B cell (primary cell): ENCODE data around the gene PPP2CA. TPM values are rescaled to one million over a fixed set of nuclear protein-coding genes. Genes with fewer than 3 reads are reported as not detected.

Source experiments
- ATAC-seq: fragments of 200-7000 bp; cut with Tn5 transposase; one replicate; pipeline ENCODE4 v1.10.0; 2021; ENCODE audit warnings: low read depth, mild to moderate bottlenecking, moderate number of reproducible peaks, moderate library complexity
- CTCF ChIA-PET: fragments of 350-600 bp; sonication (Branson Sonifier 250); formaldehyde crosslinking; loops from one replicate; lab custom pipeline; 2021; ENCODE audit warnings: antibody characterized with exemption, inconsistent platforms; lab: Charles Lee
- POLR2A ChIA-PET: fragments of 350-600 bp; sonication (Branson Sonifier 250); formaldehyde crosslinking; loops from one replicate; lab custom pipeline; 2021; ENCODE audit warnings: antibody characterized with exemption; lab: Charles Lee
- DNase-seq: peaks from one replicate; pipeline ENCODE4 v3.0.0; 2013
- H2AFZ ChIP-seq: 2 replicates; pipeline ENCODE4 v1.6.1; 2012; ENCODE audit warnings: mild to moderate bottlenecking, low read depth, low read length; ENCODE audit not compliant: insufficient read depth, poor library complexity, severe bottlenecking
- H3K27ac ChIP-seq, 2 donors: 1 replicate in 1 of 2; 2 replicates in 1 of 2; pipeline ENCODE4 v1.5.1; 2012 to 2013; ENCODE audit warnings: low read length in 2 of 2, mild to moderate bottlenecking in 2 of 2, moderate library complexity in 1 of 2
- H3K27me3 ChIP-seq, 4 experiments: fragments of 200-600 bp in 1 of 4; sonication (generic) in 1 of 4; replicated peaks in 1 of 4; 1 replicate in 2 of 4; 2 replicates in 2 of 4; pipeline versions ENCODE4 v1.6.1 to v1.7.0; 2013 to 2016; ENCODE audit warnings: low read length in 3 of 4, mild to moderate bottlenecking in 2 of 4, mixed read lengths in 1 of 4, moderate library complexity in 1 of 4; ENCODE audit not compliant: insufficient read depth in 4 of 4, control insufficient read depth in 3 of 4; ENCODE audit errors: control extremely low read depth in 1 of 4
- H3K36me3 ChIP-seq, 2 experiments: replicated peaks in 1 of 2; 1 replicate in 1 of 2; 2 replicates in 1 of 2; pipeline versions ENCODE4 v1.6.1 to v1.7.1; 2013; ENCODE audit warnings: low read length in 1 of 2; ENCODE audit not compliant: insufficient read depth in 2 of 2, control insufficient read depth in 1 of 2; ENCODE audit errors: control extremely low read depth in 1 of 2, extremely low read depth in 1 of 2
- H3K4me1 ChIP-seq, 2 donors: fragments of 200-600 bp in 1 of 2; sonication (generic) in 1 of 2; 1 replicate in 1 of 2; 2 replicates in 1 of 2; pipeline versions ENCODE4 v1.5.1 to v1.6.1; 2013 to 2017; ENCODE audit warnings: low read length in 2 of 2; ENCODE audit not compliant: control insufficient read depth in 2 of 2, insufficient read depth in 2 of 2
- H3K4me2 ChIP-seq: replicated peaks from 2 replicates; pipeline ENCODE3; 2012; ENCODE audit warnings: mild to moderate bottlenecking, low read depth, low read length; ENCODE audit not compliant: poor library complexity, severe bottlenecking
- H3K4me3 ChIP-seq, 5 experiments: fragments of 200-600 bp in 1 of 5; sonication (generic) in 1 of 5; 1 replicate in 3 of 5; 2 replicates in 2 of 5; pipeline versions ENCODE4 v1.5.1 to v1.7.0; 2011 to 2016; ENCODE audit warnings: low read length in 4 of 5, mild to moderate bottlenecking in 4 of 5, low read depth in 2 of 5, control low read depth in 1 of 5, moderate library complexity in 1 of 5; ENCODE audit not compliant: insufficient read depth in 1 of 5; ENCODE audit errors: control extremely low read depth in 1 of 5, extremely low read depth in 1 of 5
- H3K79me2 ChIP-seq: fragments of 200-600 bp; sonication (generic); one replicate; pipeline ENCODE4 v1.6.0; 2016; ENCODE audit warnings: low read length; ENCODE audit not compliant: control insufficient read depth, insufficient read depth
- H3K9ac ChIP-seq: fragments of 200-600 bp; sonication (generic); 2 replicates; pipeline ENCODE4 v1.6.1; 2017; ENCODE audit warnings: mild to moderate bottlenecking, low read length, moderate library complexity
- H3K9me3 ChIP-seq, 3 donors: one replicate each; pipeline versions ENCODE4 v1.6.1 to v1.7.1; 2013; ENCODE audit warnings: low read length in 2 of 3; ENCODE audit not compliant: control insufficient read depth in 2 of 3, insufficient read depth in 1 of 3; ENCODE audit errors: control extremely low read depth in 1 of 3
- H4K20me1 ChIP-seq: 2 replicates; pipeline ENCODE4 v1.6.0; 2012; ENCODE audit warnings: mild to moderate bottlenecking, low read length; ENCODE audit not compliant: insufficient read depth, control insufficient read depth, poor library complexity, severe bottlenecking
- H3K27ac Mint-ChIP-seq: one replicate; pipeline ENCODE4 v1.8.0; 2021; ENCODE audit warnings: mixed read lengths
- H3K27me3 Mint-ChIP-seq: one replicate; pipeline ENCODE4 v1.8.0; 2021; ENCODE audit warnings: mixed read lengths
- H3K4me1 Mint-ChIP-seq: one replicate; pipeline ENCODE4 v1.8.0; 2021; ENCODE audit warnings: mixed read lengths
- H3K4me3 Mint-ChIP-seq: one replicate; pipeline ENCODE4 v1.8.0; 2021; ENCODE audit warnings: mixed read lengths
- H3K9me3 Mint-ChIP-seq: one replicate; pipeline ENCODE4 v1.8.0; 2022; ENCODE audit warnings: mixed read lengths; ENCODE audit not compliant: insufficient read depth
- EZH2 ChIP-seq: IDR thresholded peaks from 2 replicates; pipeline ENCODE4 v1.6.1; 2012; ENCODE audit warnings: borderline replicate concordance, low read depth, mild to moderate bottlenecking, moderate library complexity, low read length; ENCODE audit not compliant: insufficient read depth, poor library complexity, severe bottlenecking
- WGBS: methylation state at CpG from one replicate; pipeline ENCODE4 v1.1.5; 2013; ENCODE audit warnings: missing lambda C conversion rate; ENCODE audit not compliant: insufficient coverage; 5-methylcytosine and 5-hydroxymethylcytosine counted together
- intact Hi-C: fragments of 100-400 bp; cut with micrococcal nuclease; formaldehyde crosslinking; loops from one replicate; pipeline ENCODE4 v1.10.0; 2022
- polyA plus RNA-seq: library from polyadenylated mRNA; depleted of rRNA; stranded (reverse); fragments of >200 nt; gene quantifications from 2 replicates; pipeline ENCODE4 v1.2.3, GENCODE V29; 2012
- total RNA-seq, 2 donors: library from RNA; stranded (reverse); fragments of 120-200 nt in 1 of 2; gene quantifications; 1 replicate in 1 of 2; 2 replicates in 1 of 2; pipeline versions ENCODE4 v1.2.3 to v1.2.4, GENCODE V29; 2013 to 2022
- TF ChIP-seq, protein P1 (sequence below): fragments of 200-600 bp; IDR thresholded peaks from one replicate; pipeline ENCODE4 v1.8.0; 2022; ENCODE audit warnings: antibody characterized with exemption, mild to moderate bottlenecking

The PPP2CA gene
- total and polyA plus RNA-seq, 2 donors (not counting 1 experiment from before 2014, with no cell fraction given): 82.3 to 86.2 TPM

DNA sequence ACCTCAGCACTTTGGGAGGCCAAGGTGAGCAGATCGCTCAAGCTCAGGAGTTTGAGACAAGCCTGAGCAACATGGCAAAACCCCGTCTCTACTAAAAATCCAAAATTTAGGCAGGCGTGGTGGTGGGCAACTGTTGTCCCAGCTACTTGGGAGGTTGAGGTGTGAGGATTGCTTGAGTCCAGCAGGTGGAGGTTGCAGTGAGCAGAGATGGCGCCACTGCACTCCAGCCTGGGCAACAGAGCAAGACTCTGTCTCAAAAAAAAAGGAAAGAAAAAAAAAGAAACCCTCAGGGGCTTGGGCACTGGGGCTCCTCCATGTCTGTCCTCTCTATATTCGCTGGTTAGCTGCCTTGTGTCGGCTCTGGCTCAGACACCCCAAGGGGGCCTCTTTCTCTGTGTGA is 10.9 kb upstream of the PPP2CA start:
- Histone ChIP-seq H3K4me1 (peaks cover 0 to 9% of the 10 kb centered on the region in 2 donors), H3K36me3 (no peaks in the 10 kb centered on the region), H3K9ac (no peak overlapping the region), H3K4me2 (no peak overlapping the region), H3K9me3 (no peaks in the 10 kb centered on the region), H2AFZ (no peak overlapping the region), H3K79me2 (no peaks in the 10 kb centered on the region), H3K27ac (no peak overlapping the region), H3K27me3 (peaks cover 0 to 3% (median 0%) of the 10 kb centered on the region in 4 experiments), H3K4me3 (no peak overlapping the region), H4K20me1 (no peaks in the 10 kb centered on the region)
- H3K27me3 Mint-ChIP-seq: no peaks in the 10 kb centered on the region
- intact Hi-C loops: no loop called here
- no peak for TF ChIP-seq EZH2
- TF ChIP-seq, protein P1, sequence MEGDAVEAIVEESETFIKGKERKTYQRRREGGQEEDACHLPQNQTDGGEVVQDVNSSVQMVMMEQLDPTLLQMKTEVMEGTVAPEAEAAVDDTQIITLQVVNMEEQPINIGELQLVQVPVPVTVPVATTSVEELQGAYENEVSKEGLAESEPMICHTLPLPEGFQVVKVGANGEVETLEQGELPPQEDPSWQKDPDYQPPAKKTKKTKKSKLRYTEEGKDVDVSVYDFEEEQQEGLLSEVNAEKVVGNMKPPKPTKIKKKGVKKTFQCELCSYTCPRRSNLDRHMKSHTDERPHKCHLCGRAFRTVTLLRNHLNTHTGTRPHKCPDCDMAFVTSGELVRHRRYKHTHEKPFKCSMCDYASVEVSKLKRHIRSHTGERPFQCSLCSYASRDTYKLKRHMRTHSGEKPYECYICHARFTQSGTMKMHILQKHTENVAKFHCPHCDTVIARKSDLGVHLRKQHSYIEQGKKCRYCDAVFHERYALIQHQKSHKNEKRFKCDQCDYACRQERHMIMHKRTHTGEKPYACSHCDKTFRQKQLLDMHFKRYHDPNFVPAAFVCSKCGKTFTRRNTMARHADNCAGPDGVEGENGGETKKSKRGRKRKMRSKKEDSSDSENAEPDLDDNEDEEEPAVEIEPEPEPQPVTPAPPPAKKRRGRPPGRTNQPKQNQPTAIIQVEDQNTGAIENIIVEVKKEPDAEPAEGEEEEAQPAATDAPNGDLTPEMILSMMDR: no peak
- ChIA-PET CTCF (interaction anchor here (1.0 to 1.1 kb wide), 2 partner anchors 11 to 54 kb away, joined by 3 read pairs; no protein-coding TSS in a partner anchor), POLR2A (no interaction called here)
- peaks cover 7% of the 10 kb centered on the region for H3K4me1 Mint-ChIP-seq
- ATAC-seq (no peak), DNase-seq (no peak)
- H3K4me3 Mint-ChIP-seq: no peak overlapping the region
- H3K27ac Mint-ChIP-seq: no peak overlapping the region
- H3K9me3 Mint-ChIP-seq: no peaks in the 10 kb centered on the region
- 98% methylated on average over 5 of the region's 6 CpGs for WGBS

DNA sequence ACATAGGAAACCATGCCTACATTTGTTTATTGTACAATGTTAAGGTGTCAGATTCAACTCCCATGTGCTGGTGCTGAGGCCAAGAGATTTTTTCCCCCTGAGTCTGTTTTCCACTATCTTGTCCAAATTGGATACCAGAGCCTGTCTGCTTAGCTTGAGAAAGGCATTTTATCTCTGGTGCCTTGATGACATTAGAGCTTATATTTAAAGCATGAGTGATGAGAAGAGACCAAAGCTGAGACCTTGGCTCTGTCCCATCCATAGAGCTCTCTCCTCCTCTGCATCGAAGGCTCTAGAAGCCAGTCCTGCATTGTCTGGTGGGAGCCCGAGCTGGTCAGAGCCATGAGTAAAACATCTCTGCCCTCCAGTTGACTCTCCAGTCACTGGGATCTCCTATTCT is 10.4 kb upstream of the PPP2CA start:
- no peaks in the 10 kb centered on the region for H3K27me3 Mint-ChIP-seq
- Histone ChIP-seq H3K79me2 (no peaks in the 10 kb centered on the region), H3K27ac (no peak overlapping the region), H3K27me3 (peaks cover 0 to 3% (median 0%) of the 10 kb centered on the region in 4 experiments), H2AFZ (no peak overlapping the region), H3K36me3 (no peaks in the 10 kb centered on the region), H3K4me3 (no peak overlapping the region), H3K9me3 (no peaks in the 10 kb centered on the region), H3K4me2 (no peak overlapping the region), H4K20me1 (no peaks in the 10 kb centered on the region), H3K9ac (no peak overlapping the region), H3K4me1 (peaks cover 0 to 9% of the 10 kb centered on the region in 2 donors)
- ATAC-seq: no peak
- H3K4me1 Mint-ChIP-seq: peaks cover 7% of the 10 kb centered on the region
- no peak overlapping the region for H3K27ac Mint-ChIP-seq
- H3K9me3 Mint-ChIP-seq: no peaks in the 10 kb centered on the region
- CTCF ChIA-PET: no interaction called here
- intact Hi-C loops: no loop called here
- H3K4me3 Mint-ChIP-seq: no peak overlapping the region
- 93% methylated on average over 2 of the region's 2 CpGs for WGBS
- DNase-seq: no peak
- POLR2A ChIA-PET: interaction anchor here (0.7 kb wide), 1 partner anchor 1878 kb away, joined by 4 read pairs; no protein-coding TSS in a partner anchor
- TF ChIP-seq EZH2: no peak
- TF ChIP-seq, protein P1: no peak
